Measurements from ENCODE around the gene FAM227A.

The FAM227A gene

GRCh38 chr22:38578505-38578904 is 77.7 kb downstream of the FAM227A start:
- Histone ChIP-seq H3K36me3 (ENCODE audit: control insufficient read depth in 1 of 2, insufficient read depth in 2 of 2, low read length in 2 of 2) (no peaks in the 10 kb centered on the region), H3K9ac (ENCODE audit: low read depth in 1 of 2, low read length in 2 of 2) (no peak overlapping the region), H3K9me3 (ENCODE audit: control insufficient read depth in 1 of 2, low read length in 2 of 2) (no peaks in the 10 kb centered on the region), H3K27me3 (ENCODE audit: control insufficient read depth in 1 of 2, insufficient read depth in 2 of 2, low read length in 2 of 2) (no peaks in the 10 kb centered on the region), H3K4me1 (ENCODE audit: control insufficient read depth in 1 of 2, insufficient read depth in 2 of 2, low read length in 2 of 2) (no peaks in the 10 kb centered on the region), H3K4me3 (ENCODE audit: low read depth in 1 of 2, low read length in 2 of 2) (no peak overlapping the region), H3K27ac (ENCODE audit: low read depth, low read length) (no peak overlapping the region)

GRCh38 chr22:38572065-38572464 is 84.1 kb downstream of the FAM227A start:
- Histone ChIP-seq H3K4me1 (ENCODE audit: control insufficient read depth in 1 of 2, insufficient read depth in 2 of 2, low read length in 2 of 2) (peaks cover 5 to 13% of the 10 kb centered on the region in 2 donors), H3K9me3 (ENCODE audit: control insufficient read depth in 1 of 2, low read length in 2 of 2) (no peaks in the 10 kb centered on the region), H3K27me3 (ENCODE audit: control insufficient read depth in 1 of 2, insufficient read depth in 2 of 2, low read length in 2 of 2) (no peaks in the 10 kb centered on the region), H3K27ac (ENCODE audit: low read depth, low read length) (no peak overlapping the region), H3K9ac (ENCODE audit: low read depth in 1 of 2, low read length in 2 of 2) (no peak overlapping the region), H3K36me3 (ENCODE audit: control insufficient read depth in 1 of 2, insufficient read depth in 2 of 2, low read length in 2 of 2) (no peaks in the 10 kb centered on the region), H3K4me3 (ENCODE audit: low read depth in 1 of 2, low read length in 2 of 2) (no peak overlapping the region)

- Histone ChIP-seq H3K4me1 (ENCODE audit: control insufficient read depth in 1 of 2, insufficient read depth in 2 of 2, low read length in 2 of 2) (peaks cover 5 to 13% of the 10 kb centered on the region in 2 donors), H3K27me3 (ENCODE audit: control insufficient read depth in 1 of 2, insufficient read depth in 2 of 2, low read length in 2 of 2) (no peaks in the 10 kb centered on the region), H3K9me3 (ENCODE audit: control insufficient read depth in 1 of 2, low read length in 2 of 2) (no peaks in the 10 kb centered on the region), H3K36me3 (ENCODE audit: control insufficient read depth in 1 of 2, insufficient read depth in 2 of 2, low read length in 2 of 2) (no peaks in the 10 kb centered on the region), H3K27ac (ENCODE audit: low read depth, low read length) (no peak overlapping the region), H3K4me3 (ENCODE audit: low read depth in 1 of 2, low read length in 2 of 2) (peak overlapping the region; percentile 78 to 79), H3K9ac (ENCODE audit: low read depth in 1 of 2, low read length in 2 of 2) (peak overlapping the region; percentile 43 to 75)
These were observed 85.3 kb downstream of the FAM227A start for GRCh38 chr22:38570779-38571364.

GRCh38 chr22:38569972-38570778 is 86.0 kb downstream of the FAM227A start, which contains the start of gene DMC1:
DMC1 (minus strand) TSS chr22:38570183; CDS start chr22:38568256, 1,927 bp downstream.
- H3K27ac ChIP-seq (ENCODE audit: low read depth, low read length): no peak within 1 kb of the TSS
- peaks cover 5 to 13% of the 10 kb centered on the region in 2 donors for H3K4me1 ChIP-seq (ENCODE audit: control insufficient read depth in 1 of 2, insufficient read depth in 2 of 2, low read length in 2 of 2)
- peak within 1 kb of the TSS; percentile 71 to 77 for H3K9ac ChIP-seq (ENCODE audit: low read depth in 1 of 2, low read length in 2 of 2)
- H3K4me3 ChIP-seq (ENCODE audit: low read depth in 1 of 2, low read length in 2 of 2): peak within 1 kb of the TSS; percentile 78 to 79
- H3K36me3 ChIP-seq (ENCODE audit: control insufficient read depth in 1 of 2, insufficient read depth in 2 of 2, low read length in 2 of 2): no peaks in the 10 kb centered on the region
- no peaks in the 10 kb centered on the region for H3K27me3 ChIP-seq (ENCODE audit: control insufficient read depth in 1 of 2, insufficient read depth in 2 of 2, low read length in 2 of 2)
- H3K9me3 ChIP-seq (ENCODE audit: control insufficient read depth in 1 of 2, low read length in 2 of 2): no peaks in the 10 kb centered on the region

GRCh38 chr22:38569181-38569971 is 86.8 kb downstream of the FAM227A start:
- Histone ChIP-seq H3K27ac (ENCODE audit: low read depth, low read length) (no peak overlapping the region), H3K9ac (ENCODE audit: low read depth in 1 of 2, low read length in 2 of 2) (peak overlapping the region; percentile 71 to 77), H3K9me3 (ENCODE audit: control insufficient read depth in 1 of 2, low read length in 2 of 2) (no peaks in the 10 kb centered on the region), H3K36me3 (ENCODE audit: control insufficient read depth in 1 of 2, insufficient read depth in 2 of 2, low read length in 2 of 2) (no peaks in the 10 kb centered on the region), H3K27me3 (ENCODE audit: control insufficient read depth in 1 of 2, insufficient read depth in 2 of 2, low read length in 2 of 2) (no peaks in the 10 kb centered on the region), H3K4me1 (ENCODE audit: control insufficient read depth in 1 of 2, insufficient read depth in 2 of 2, low read length in 2 of 2) (peaks cover 5 to 13% of the 10 kb centered on the region in 2 donors), H3K4me3 (ENCODE audit: low read depth in 1 of 2, low read length in 2 of 2) (peak overlapping the region; percentile 74 to 78)

- H3K9ac ChIP-seq (ENCODE audit: low read depth in 1 of 2, low read length in 2 of 2): no peak overlapping the region
- H3K4me3 ChIP-seq (ENCODE audit: low read depth in 1 of 2, low read length in 2 of 2): no peak overlapping the region
- H3K27me3 ChIP-seq (ENCODE audit: control insufficient read depth in 1 of 2, insufficient read depth in 2 of 2, low read length in 2 of 2): no peaks in the 10 kb centered on the region
- H3K4me1 ChIP-seq (ENCODE audit: control insufficient read depth in 1 of 2, insufficient read depth in 2 of 2, low read length in 2 of 2): peaks cover 5 to 13% of the 10 kb centered on the region in 2 donors
- H3K9me3 ChIP-seq (ENCODE audit: control insufficient read depth in 1 of 2, low read length in 2 of 2): no peaks in the 10 kb centered on the region
- H3K36me3 ChIP-seq (ENCODE audit: control insufficient read depth in 1 of 2, insufficient read depth in 2 of 2, low read length in 2 of 2): no peaks in the 10 kb centered on the region
- H3K27ac ChIP-seq (ENCODE audit: low read depth, low read length): no peak overlapping the region
These were observed 88.5 kb downstream of the FAM227A start for GRCh38 chr22:38567531-38568285.

GRCh38 chr22:38566726-38567504 is 89.3 kb downstream of the FAM227A start:
- Histone ChIP-seq H3K36me3 (ENCODE audit: control insufficient read depth in 1 of 2, insufficient read depth in 2 of 2, low read length in 2 of 2) (no peaks in the 10 kb centered on the region), H3K27me3 (ENCODE audit: control insufficient read depth in 1 of 2, insufficient read depth in 2 of 2, low read length in 2 of 2) (no peaks in the 10 kb centered on the region), H3K9ac (ENCODE audit: low read depth in 1 of 2, low read length in 2 of 2) (no peak overlapping the region), H3K27ac (ENCODE audit: low read depth, low read length) (no peak overlapping the region), H3K4me1 (ENCODE audit: control insufficient read depth in 1 of 2, insufficient read depth in 2 of 2, low read length in 2 of 2) (peaks cover 5 to 13% of the 10 kb centered on the region in 2 donors), H3K4me3 (ENCODE audit: low read depth in 1 of 2, low read length in 2 of 2) (no peak overlapping the region), H3K9me3 (ENCODE audit: control insufficient read depth in 1 of 2, low read length in 2 of 2) (no peaks in the 10 kb centered on the region)

- H3K9me3 ChIP-seq (ENCODE audit: control insufficient read depth in 1 of 2, low read length in 2 of 2): no peaks in the 10 kb centered on the region
- no peak overlapping the region for H3K4me3 ChIP-seq (ENCODE audit: low read depth in 1 of 2, low read length in 2 of 2)
- H3K36me3 ChIP-seq (ENCODE audit: control insufficient read depth in 1 of 2, insufficient read depth in 2 of 2, low read length in 2 of 2): no peaks in the 10 kb centered on the region
- peaks cover 0 to 7% of the 10 kb centered on the region in 2 donors for H3K4me1 ChIP-seq (ENCODE audit: control insufficient read depth in 1 of 2, insufficient read depth in 2 of 2, low read length in 2 of 2)
- H3K9ac ChIP-seq (ENCODE audit: low read depth in 1 of 2, low read length in 2 of 2): no peak overlapping the region
- H3K27me3 ChIP-seq (ENCODE audit: control insufficient read depth in 1 of 2, insufficient read depth in 2 of 2, low read length in 2 of 2): no peaks in the 10 kb centered on the region
- H3K27ac ChIP-seq (ENCODE audit: low read depth, low read length): no peak overlapping the region
These were observed 90.8 kb downstream of the FAM227A start for GRCh38 chr22:38565441-38565840.

- no peaks in the 10 kb centered on the region for H3K36me3 ChIP-seq (ENCODE audit: control insufficient read depth in 1 of 2, insufficient read depth in 2 of 2, low read length in 2 of 2)
- H3K9ac ChIP-seq (ENCODE audit: low read depth in 1 of 2, low read length in 2 of 2): no peak overlapping the region
- H3K4me1 ChIP-seq (ENCODE audit: control insufficient read depth in 1 of 2, insufficient read depth in 2 of 2, low read length in 2 of 2): peaks cover 0 to 4% of the 10 kb centered on the region in 2 donors
- no peak overlapping the region for H3K4me3 ChIP-seq (ENCODE audit: low read depth in 1 of 2, low read length in 2 of 2)
- no peak overlapping the region for H3K27ac ChIP-seq (ENCODE audit: low read depth, low read length)
- H3K9me3 ChIP-seq (ENCODE audit: control insufficient read depth in 1 of 2, low read length in 2 of 2): no peaks in the 10 kb centered on the region
- H3K27me3 ChIP-seq (ENCODE audit: control insufficient read depth in 1 of 2, insufficient read depth in 2 of 2, low read length in 2 of 2): no peaks in the 10 kb centered on the region
These were observed 91.5 kb downstream of the FAM227A start for GRCh38 chr22:38564669-38565068.
